GM12878 (cell line): ENCODE data around the gene VDR.

ENCODE experiments used
- ATF7 ChIP-seq: fragments of 450-650 bp; IDR thresholded peaks from 2 replicates; pipeline ENCODE4 v1.6.1; 2016; ENCODE audit warnings: low read depth, mild to moderate bottlenecking
- CEBPB ChIP-seq, 2 experiments: fragments of 150-350 bp in 1 of 2; IDR thresholded peaks; 2 replicates each; pipeline ENCODE4 v1.6.1; 2012 to 2014; ENCODE audit warnings: low read depth in 2 of 2, low read length in 2 of 2, borderline replicate concordance in 1 of 2, inconsistent platforms in 1 of 2
- CHD2 ChIP-seq: IDR thresholded peaks from 2 replicates; pipeline ENCODE4 v1.6.1; 2011; ENCODE audit warnings: low read depth, low read length, improper control_type of control experiment, borderline replicate concordance
- CTCF ChIP-seq, 3 experiments: IDR thresholded peaks in 2 of 3; conservative IDR thresholded peaks in 1 of 3; 2 replicates each; pipeline ENCODE4 v1.5.1; 2011; ENCODE audit warnings: low read depth in 3 of 3, low read length in 3 of 3, mild to moderate bottlenecking in 3 of 3, control low read depth in 2 of 3, moderate library complexity in 2 of 3, inconsistent platforms in 1 of 3, mixed read lengths in 1 of 3; ENCODE audit not compliant: control insufficient read depth in 2 of 3, insufficient read depth in 1 of 3; ENCODE audit errors: extremely low read depth in 1 of 3
- DPF2 ChIP-seq: fragments of 450-650 bp; IDR thresholded peaks from 2 replicates; pipeline ENCODE4 v1.6.1; 2017; ENCODE audit warnings: mild to moderate bottlenecking
- POLR2A ChIP-seq: IDR thresholded peaks from 2 replicates; pipeline ENCODE4 v1.6.1; 2011; ENCODE audit warnings: low read depth, mild to moderate bottlenecking, low read length
- SIX5 ChIP-seq: IDR thresholded peaks from 2 replicates; pipeline ENCODE4 v1.6.1; 2011; ENCODE audit warnings: mild to moderate bottlenecking, low read depth, low read length, moderate library complexity; ENCODE audit not compliant: severe bottlenecking
- SMAD1 ChIP-seq: fragments of 450-650 bp; IDR thresholded peaks from 2 replicates; pipeline ENCODE4 v1.6.1; 2018; ENCODE audit warnings: mild to moderate bottlenecking, low read depth; ENCODE audit not compliant: partially characterized antibody
- SUZ12 ChIP-seq: fragments of 200-600 bp; sonication (generic); IDR thresholded peaks from one replicate; pipeline ENCODE4 v1.6.1; 2018; ENCODE audit warnings: antibody characterized with exemption, mild to moderate bottlenecking; ENCODE audit not compliant: unreplicated experiment
- ZZZ3 ChIP-seq: IDR thresholded peaks from 2 replicates; pipeline ENCODE4 v1.6.1; 2011; ENCODE audit warnings: low read depth; ENCODE audit not compliant: control insufficient read depth, insufficient read length
- TF ChIP-seq, protein P1 (sequence below): IDR thresholded peaks from 2 replicates; pipeline ENCODE4 v1.6.1; 2011; ENCODE audit warnings: borderline replicate concordance, low read depth, mild to moderate bottlenecking, moderate library complexity, mixed read lengths, low read length; ENCODE audit not compliant: insufficient read depth; ENCODE audit errors: extremely low read length

DNA sequence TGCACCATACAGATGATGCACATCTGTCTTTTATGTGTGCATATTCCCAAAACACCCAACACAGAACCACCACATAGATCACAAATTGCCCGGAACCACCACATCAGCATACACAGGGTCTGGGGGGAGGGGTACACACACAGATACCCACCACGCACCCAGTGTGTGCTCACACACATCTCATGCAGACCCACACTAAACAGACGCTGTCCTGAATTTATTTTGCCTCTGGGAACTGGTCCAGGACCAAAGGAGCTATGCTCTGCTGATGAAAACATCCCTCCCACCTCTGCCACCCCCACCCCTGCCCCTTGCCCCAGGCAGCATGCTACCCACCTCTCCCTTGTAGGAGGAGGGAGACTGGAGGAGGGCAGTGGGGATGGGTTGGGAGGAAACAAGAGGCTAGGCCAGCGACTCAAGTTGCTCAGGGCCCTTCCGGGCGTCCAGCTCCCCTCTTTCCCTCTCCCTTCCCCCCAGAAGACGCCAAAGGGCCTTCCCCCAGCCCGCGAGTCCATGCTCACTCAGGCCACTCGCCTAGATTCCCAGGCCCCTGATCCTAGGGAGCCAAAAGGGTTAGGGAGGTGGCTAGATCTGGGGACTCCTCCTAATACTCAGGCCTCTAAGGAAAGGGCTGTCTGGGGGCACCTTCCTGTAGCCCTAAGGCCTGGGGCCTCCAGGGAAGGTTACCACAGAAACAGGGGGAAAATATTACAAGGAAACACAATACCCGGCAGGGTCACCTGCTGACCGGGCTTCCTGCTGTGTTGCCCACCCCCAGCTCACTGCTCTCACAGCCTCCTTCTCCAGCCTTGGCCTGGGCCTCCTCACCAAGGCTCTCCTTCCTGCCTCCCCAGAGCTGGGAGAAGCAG lies 88.2 kb downstream of the VDR start:
- TF ChIP-seq SUZ12 = no peak
- no peak for TF ChIP-seq CHD2
- no peak for TF ChIP-seq ATF7
- TF ChIP-seq, protein P1, sequence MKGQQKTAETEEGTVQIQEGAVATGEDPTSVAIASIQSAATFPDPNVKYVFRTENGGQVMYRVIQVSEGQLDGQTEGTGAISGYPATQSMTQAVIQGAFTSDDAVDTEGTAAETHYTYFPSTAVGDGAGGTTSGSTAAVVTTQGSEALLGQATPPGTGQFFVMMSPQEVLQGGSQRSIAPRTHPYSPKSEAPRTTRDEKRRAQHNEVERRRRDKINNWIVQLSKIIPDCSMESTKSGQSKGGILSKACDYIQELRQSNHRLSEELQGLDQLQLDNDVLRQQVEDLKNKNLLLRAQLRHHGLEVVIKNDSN = no peak
- TF ChIP-seq CEBPB (IDR thresholded peaks at IDR 0.05; ENCODE audit: borderline replicate concordance in 1 of 2, low read depth in 2 of 2, low read length in 2 of 2) = no peak
- TF ChIP-seq CTCF (IDR thresholded peaks at IDR 0.05 in 2 of 3, conservative IDR thresholded peaks at IDR 0.05 in 1 of 3; ENCODE audit: control insufficient read depth in 2 of 3, extremely low read depth in 1 of 3, insufficient read depth in 1 of 3, low read depth in 3 of 3, low read length in 3 of 3) = no peak
- no peak for TF ChIP-seq DPF2
- no peak for TF ChIP-seq SMAD1
- no peak for TF ChIP-seq SIX5
- TF ChIP-seq POLR2A = no peak
- TF ChIP-seq ZZZ3 = no peak
